ENCODE data around the gene SCD5. TPM values are rescaled to one million over a fixed set of nuclear protein-coding genes. Genes with fewer than 3 reads are reported as not detected.
A peak's percentile ranks its signal among the peaks of the same experiment; 100 is the strongest.

Gene SCD5
- total and polyA plus RNA-seq, 12 donors, result 85.9 to 585 (median 229) TPM

GRCh38 chr4:82726596-82726995 is 72.0 kb downstream of the SCD5 start:
- no peak overlapping the region for H3K4me3 ChIP-seq
- no peak for DNase-seq
- peak overlapping the region in 1 of 5 donors; percentile 42 for H3K27ac ChIP-seq
- WGBS, 4 donors, result 40 to 54% (median 48%) methylated on average over 5 of the region's 5 CpGs
- no peaks in the 10 kb centered on the region for H3K36me3 ChIP-seq (replicated peaks in 1 of 2)
- H3K9me3 ChIP-seq (replicated peaks in 1 of 3), result no peaks in the 10 kb centered on the region
- H3K4me1 ChIP-seq (replicated peaks in 1 of 2), result peaks cover 39 to 47% of the 10 kb centered on the region in 2 donors
- TF ChIP-seq, protein P1, sequence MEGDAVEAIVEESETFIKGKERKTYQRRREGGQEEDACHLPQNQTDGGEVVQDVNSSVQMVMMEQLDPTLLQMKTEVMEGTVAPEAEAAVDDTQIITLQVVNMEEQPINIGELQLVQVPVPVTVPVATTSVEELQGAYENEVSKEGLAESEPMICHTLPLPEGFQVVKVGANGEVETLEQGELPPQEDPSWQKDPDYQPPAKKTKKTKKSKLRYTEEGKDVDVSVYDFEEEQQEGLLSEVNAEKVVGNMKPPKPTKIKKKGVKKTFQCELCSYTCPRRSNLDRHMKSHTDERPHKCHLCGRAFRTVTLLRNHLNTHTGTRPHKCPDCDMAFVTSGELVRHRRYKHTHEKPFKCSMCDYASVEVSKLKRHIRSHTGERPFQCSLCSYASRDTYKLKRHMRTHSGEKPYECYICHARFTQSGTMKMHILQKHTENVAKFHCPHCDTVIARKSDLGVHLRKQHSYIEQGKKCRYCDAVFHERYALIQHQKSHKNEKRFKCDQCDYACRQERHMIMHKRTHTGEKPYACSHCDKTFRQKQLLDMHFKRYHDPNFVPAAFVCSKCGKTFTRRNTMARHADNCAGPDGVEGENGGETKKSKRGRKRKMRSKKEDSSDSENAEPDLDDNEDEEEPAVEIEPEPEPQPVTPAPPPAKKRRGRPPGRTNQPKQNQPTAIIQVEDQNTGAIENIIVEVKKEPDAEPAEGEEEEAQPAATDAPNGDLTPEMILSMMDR (IDR thresholded peaks at IDR 0.05), result no peak
- TF ChIP-seq POLR2A (IDR thresholded peaks at IDR 0.05), result no peak
- H3K27me3 ChIP-seq, result no peaks in the 10 kb centered on the region
- intact Hi-C loops (cut with DNase I), result no loop called here

GRCh38 chr4:82721819-82722423 is 76.7 kb downstream of the SCD5 start:
- intact Hi-C loops (cut with DNase I), result no loop called here

DNA sequence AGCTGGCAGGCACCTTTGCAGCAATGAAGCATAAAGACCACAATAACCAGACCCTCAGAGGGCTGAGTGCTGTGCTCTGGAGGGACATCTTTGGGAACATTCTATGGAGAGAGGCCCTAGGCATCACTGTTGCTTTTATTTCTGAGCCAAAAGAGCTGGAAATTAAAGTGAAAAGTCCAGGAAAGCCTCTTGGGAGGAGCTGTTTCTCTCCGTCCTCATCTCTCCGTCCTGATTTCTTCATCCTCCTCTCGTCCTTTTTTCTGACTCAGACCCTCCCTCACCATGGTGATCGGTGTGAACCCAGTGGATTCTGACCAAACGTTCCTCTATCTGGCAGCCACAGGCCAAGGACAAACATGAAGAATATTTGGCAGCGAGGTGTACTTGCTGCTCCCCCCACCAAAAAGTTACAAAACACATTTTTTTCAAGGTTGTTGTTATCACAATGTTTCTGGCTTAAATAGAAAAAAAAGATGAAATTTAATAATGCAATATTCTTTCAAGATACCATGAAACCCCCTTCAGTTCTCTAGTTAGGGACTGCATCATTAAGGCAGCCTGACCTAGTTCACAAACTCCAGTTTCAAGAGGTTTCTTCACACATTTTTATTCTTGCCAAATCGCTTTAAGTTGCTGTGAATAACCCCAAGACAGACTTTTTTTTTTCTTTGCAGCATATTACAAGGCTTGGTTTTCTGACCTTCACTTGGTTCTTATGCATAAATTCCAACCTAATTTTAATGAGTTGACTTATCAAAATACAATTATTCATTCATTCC is 80.2 kb downstream of the SCD5 start:
- Histone ChIP-seq H3K4me1 (replicated peaks in 1 of 2) (peaks cover 48 to 74% of the 10 kb centered on the region in 2 donors), H3K27me3 (no peaks in the 10 kb centered on the region), H3K4me3 (peak overlapping the region in 1 of 4 donors; percentile 8), H3K27ac (peak overlapping the region; percentile 52 to 83 (median 73)), H3K9me3 (replicated peaks in 1 of 3) (no peaks in the 10 kb centered on the region), H3K36me3 (replicated peaks in 1 of 2) (no peaks in the 10 kb centered on the region)
- DNase-seq, result peak; percentile 76 to 96 (median 92)
- intact Hi-C loops (cut with DNase I), result no loop called here
- peak in 1 of 2 donors; percentile 38 for TF ChIP-seq POLR2A (IDR thresholded peaks at IDR 0.05)
- TF ChIP-seq, protein P1 (IDR thresholded peaks at IDR 0.05), result no peak
- WGBS, 4 donors, result 22 to 52% (median 42%) methylated on average over 7 of the region's 7 CpGs

More at GRCh38 chr4:82721819-82722423, 76.7 kb downstream of the SCD5 start:
- Histone ChIP-seq H3K4me3 (no peak overlapping the region), H3K4me1 (replicated peaks in 1 of 2) (peaks cover 42 to 58% of the 10 kb centered on the region in 2 donors), H3K27me3 (no peaks in the 10 kb centered on the region), H3K9me3 (replicated peaks in 1 of 3) (no peaks in the 10 kb centered on the region), H3K36me3 (replicated peaks in 1 of 2) (no peaks in the 10 kb centered on the region), H3K27ac (peak overlapping the region in 3 of 5 donors; percentile 61 to 81 (median 65))
- no peak for TF ChIP-seq POLR2A (IDR thresholded peaks at IDR 0.05)
- TF ChIP-seq, protein P1 (IDR thresholded peaks at IDR 0.05), result peak in 5 of 6 experiments; percentile 22 to 59 (median 45)
- peak in 4 of 7 donors; percentile 44 to 75 (median 54) for DNase-seq
- WGBS, 4 donors, result 26 to 30% (median 27%) methylated on average over 2 of the region's 2 CpGs
